Measurements from ENCODE around the gene PIKFYVE.
"Not testable (repeated sequence)": the region's sequence is repeated elsewhere in the genome, so short reads cannot be mapped to it uniquely, and the experiment has no call there.

PIKFYVE gene

DNA sequence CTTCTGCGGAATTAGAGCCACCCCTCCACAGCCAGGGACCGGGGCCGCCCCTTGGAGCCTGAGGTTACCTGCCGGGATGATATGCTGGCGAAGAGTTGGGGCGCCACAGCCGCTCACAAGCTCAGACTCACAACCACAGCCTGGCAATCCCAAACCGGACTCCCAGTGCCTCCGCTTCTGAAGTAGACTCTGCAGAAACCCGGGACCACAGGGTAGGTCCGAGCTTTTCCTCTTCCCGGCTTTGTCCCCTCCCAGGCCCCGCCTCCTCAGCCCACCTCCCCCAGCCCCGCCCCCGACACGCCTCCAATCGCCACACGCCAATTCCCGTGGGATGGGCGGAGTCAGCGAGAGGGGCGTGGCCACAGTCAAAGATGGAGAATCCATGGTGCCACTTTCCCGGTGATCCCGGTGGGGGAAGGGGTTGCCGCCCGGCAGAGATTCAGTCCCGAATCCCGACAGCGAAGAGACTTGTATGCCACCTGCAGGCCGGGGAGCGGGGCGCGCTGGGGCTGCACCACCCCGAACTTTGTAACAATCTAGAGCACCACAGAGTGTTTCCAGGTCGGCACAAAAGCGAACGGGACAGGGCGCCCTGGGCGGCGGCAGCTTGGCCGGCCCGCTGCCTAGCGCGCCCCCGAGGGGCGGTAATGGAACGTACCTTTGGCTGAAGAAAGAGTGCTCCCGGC lies 11.0 kb upstream of the PIKFYVE start, which contains the start of gene IDH1:
TSS of gene IDH1 (minus strand) at position 201 of the 686 bp plus-strand sequence. CDS start 3,520 bp downstream, outside the sequence.
- in situ Hi-C loops (cut with HindIII; ENCODE audit: low sequenced_read_pairs) = no loop called here

DNA sequence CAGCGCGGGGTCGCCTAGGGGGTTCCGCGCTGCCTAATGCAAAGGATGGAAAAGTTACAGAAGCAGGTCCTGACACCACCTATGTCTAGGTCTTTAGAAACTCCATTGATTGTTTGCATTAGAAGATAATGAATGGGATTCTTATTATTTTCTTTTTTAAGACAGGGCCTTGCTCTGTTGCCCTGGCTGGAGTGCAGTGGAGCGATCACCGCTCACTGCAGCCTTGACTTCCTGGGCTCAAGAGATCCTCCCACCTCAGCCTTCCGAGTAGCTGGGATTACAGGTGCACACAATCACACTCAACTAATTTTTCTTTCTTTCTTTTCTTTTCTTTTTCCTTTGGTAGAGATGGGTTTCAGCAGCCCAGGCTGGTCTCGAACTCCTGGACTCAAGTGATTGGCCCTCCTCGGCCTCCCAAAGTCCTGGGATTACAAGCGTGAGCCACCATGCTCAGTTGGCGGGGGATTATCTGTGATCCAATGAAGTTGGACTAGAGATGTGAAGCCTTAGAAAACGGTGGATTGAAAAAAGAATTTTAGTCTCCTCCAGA lies 10.4 kb upstream of the PIKFYVE start:
- in situ Hi-C loops (cut with HindIII; ENCODE audit: low sequenced_read_pairs) = no loop called here

DNA sequence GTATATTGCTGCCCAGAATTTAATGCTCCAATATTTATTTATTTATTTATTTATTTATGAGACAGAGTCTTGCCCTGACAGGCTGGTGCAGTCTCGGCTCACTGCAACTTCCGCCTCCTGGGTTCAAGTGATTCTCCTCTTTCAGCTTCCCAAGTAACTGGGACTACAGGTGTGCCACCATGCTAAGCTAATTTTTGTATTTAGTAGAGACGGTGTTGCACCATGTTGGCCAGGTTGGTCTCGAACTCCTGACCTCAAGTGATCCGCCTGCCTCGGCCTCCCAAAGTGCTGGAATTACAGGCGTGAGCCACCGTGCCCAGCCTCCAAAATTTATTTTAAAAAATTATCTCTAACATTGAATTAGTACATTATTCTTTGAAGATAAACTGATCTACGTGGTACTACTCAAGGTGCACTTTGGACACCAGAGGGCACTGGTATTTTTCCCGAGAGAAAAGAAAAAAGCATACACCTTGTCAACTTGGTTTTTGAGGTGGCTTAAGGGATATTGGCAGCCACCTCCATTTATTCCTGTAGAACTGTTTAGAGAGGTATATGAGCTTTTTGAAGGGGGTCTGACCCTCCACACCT lies 9.8 kb upstream of the PIKFYVE start:
- in situ Hi-C loops (cut with HindIII; ENCODE audit: low sequenced_read_pairs) = no loop called here

DNA sequence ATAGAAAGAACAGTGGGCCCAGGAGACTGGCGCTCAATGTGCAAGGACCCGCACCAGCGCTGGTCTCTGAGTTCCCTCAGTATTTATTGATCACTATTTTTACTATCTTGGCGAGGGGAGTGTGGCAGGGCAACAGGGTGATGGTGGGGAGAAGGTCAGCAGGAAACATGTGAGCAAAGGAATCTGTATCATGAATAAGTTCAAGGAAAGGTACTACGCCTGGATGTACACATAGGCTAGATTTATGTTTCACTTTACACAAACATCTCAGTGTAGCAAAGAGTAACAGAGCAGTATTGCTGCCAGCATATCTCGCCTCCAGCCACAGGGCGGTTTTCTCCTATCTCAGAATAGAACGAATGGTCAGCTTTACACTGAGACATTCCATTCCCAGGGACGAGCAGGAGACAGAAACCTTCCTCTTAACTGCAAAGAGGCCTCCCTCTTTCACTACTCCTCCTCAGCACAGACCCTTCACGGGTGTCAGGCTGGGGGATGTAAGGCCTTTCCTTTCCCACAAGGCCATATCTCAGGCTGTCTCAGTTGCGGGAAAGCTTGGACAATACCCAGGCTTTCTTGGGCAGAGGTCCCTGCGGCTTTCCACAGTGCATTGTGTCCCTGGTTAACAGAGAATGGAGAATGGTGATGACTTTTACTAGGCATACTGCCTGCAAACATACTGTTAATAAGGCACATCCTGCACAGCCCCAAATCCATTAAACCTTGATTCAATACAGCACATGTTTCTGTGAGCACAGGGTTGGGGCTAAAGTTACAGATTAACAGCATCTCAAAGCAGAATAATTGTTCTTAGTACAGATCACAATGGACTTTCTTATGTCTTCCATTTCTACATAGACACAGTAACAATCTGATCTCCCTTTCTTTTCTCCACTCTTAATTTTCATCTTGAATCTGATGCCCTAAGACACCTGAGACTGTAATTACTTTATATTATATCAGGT lies 8.9 kb upstream of the PIKFYVE start:
- in situ Hi-C loops (cut with HindIII; ENCODE audit: low sequenced_read_pairs) = not testable (repeated sequence)

DNA sequence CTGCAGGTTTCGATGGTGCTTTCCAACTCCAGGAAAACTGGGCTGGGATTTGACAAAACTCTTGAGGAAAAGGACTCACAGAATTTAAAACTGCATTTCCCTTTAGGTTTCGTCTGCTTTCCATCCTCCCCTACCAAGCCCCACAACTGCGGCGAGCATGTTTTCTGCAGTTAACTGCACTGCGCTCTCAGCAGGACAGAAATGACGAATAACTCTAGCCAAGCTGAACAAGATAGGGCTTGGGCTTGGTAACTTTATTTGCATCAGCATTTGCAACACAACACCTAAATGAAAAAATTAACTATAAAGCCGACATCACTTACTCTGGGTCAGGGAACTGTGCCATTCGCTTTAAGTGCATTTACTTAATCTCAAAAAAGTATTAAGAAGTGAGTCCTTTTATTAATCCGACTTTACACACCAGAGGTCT lies 669 bp upstream of the PIKFYVE start:
- in situ Hi-C loops (cut with HindIII; ENCODE audit: low sequenced_read_pairs) = no loop called here

DNA sequence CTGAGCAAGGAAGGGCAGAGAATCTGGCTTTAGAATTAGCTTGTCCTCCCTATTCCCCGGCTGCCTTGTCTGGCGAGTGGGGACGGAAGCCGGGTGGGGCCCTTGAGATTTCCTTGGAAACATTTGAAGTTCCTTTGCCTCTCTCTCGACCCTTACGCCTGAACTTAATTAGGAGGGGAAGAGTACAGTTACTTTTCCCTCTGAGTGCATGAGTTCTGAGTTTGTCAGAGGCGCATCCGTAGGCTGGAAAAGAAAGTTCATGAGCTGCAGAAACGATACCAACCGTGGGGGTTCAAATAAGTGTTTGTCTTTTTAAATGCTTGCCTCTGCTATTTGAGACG lies 468 bp downstream of the PIKFYVE start:
- in situ Hi-C loops (cut with HindIII; ENCODE audit: low sequenced_read_pairs) = no loop called here

GRCh38 chr2:208266936-208267335 lies 881 bp downstream of the PIKFYVE start:
- in situ Hi-C loops (cut with HindIII; ENCODE audit: low sequenced_read_pairs) = no loop called here

GRCh38 chr2:208267526-208267925 lies 1.5 kb downstream of the PIKFYVE start:
- in situ Hi-C loops (cut with HindIII; ENCODE audit: low sequenced_read_pairs) = not testable (repeated sequence)

DNA sequence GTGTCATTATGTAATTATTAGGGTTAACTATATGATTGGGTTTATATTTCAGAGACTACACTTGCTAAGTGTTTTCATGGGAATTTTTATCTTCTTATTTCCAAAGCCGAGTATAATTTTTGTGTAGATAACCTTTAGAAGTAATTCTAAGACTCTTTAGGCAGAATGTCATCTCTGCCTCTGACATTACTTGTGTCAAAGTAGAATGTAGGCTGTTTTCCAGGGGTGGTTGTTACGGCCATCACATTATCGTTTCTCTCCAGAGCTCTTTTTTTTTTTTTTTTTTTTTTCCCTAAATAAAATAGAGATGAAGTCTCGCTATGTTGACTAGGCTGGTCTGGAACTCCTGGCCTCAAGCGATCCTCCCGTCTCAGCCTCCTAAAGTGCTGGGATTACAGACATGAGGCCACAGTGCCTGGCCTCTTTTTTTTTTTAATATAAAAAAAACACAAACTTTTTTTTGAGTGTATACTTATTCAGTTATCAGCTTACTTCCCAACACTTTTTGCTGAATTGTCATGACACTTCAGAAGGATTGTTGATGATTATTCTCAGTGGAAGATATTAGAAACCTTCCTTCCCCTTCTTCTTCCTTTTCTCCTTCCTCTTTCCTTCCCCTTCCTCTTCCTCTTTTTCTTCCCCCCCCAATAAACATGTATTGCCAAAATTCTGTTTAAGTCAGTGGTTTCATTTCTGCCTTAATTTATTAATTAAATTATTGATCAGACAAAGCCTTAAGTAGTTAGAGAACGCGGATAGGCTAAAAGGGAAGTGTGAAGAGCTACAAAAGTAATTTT lies 2.3 kb downstream of the PIKFYVE start:
- in situ Hi-C loops (cut with HindIII; ENCODE audit: low sequenced_read_pairs) = no loop called here

DNA sequence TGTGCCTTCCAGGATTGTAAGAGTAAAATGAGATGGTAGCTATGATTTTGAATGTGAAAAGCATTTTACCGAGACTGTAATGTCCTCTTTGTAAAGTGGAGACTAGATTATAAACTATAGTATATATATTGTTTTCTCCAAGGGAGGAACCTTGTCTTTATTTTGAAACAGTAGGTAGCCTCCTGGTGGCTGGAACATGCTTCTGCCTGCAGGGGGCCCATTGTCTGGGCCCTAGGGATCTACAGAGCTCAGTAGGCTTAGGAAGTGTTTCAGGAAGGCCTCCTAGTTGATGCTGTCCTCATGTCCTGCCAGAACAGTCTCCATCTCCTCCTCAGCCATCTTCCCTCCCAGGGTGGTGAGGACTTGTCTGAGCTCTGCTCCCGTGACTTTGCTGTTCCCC lies 3.0 kb downstream of the PIKFYVE start:
- in situ Hi-C loops (cut with HindIII; ENCODE audit: low sequenced_read_pairs) = no loop called here

- in situ Hi-C loops (cut with HindIII; ENCODE audit: low sequenced_read_pairs) = no loop called here
Observed at GRCh38 chr2:208274748-208275147, 8.7 kb downstream of the PIKFYVE start.

DNA sequence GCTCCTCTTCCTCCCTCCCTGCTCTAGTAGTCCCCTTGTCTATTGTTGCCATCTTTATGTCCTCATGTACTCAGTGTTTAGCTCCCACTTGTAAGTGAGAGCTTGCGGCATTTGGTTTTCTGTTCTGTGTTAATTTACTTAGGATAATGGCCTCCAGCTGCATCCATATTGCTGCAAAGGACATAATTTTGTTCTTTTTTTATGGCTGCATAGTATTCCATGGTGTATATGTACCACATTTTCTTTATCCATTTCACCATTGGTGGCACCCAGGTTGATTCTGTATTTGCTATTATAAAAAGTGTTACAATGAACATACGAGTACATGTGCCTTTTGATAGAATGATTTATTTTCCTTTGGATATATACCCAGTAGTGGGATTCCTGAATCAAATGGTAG lies 12.5 kb downstream of the PIKFYVE start:
- in situ Hi-C loops (cut with HindIII; ENCODE audit: low sequenced_read_pairs) = no loop called here

- in situ Hi-C loops (cut with HindIII; ENCODE audit: low sequenced_read_pairs) = no loop called here
Observed at GRCh38 chr2:208279236-208279635, 13.2 kb downstream of the PIKFYVE start.

DNA sequence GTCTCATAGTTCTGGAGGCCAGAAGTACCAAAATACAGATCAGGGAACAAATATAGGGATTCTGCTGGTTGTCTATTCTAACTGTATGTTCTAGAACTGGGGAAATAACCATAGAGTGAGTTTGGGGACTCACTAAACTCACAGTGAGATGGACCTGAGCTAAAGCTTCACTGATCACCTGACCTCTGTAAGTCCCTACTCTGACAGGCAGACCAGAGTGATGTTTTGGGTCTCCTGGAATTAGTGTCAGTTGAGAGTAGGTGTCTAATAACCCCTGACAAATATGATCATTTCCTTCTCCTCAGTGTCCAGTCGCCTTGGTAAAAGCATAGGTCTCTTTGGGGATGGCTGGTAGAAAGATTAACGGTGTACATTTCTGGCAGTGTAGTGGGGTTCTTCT lies 14.2 kb downstream of the PIKFYVE start:
- in situ Hi-C loops (cut with HindIII; ENCODE audit: low sequenced_read_pairs) = no loop called here

GRCh38 chr2:208280933-208281332 lies 14.9 kb downstream of the PIKFYVE start:
- in situ Hi-C loops (cut with HindIII; ENCODE audit: low sequenced_read_pairs) = no loop called here

- in situ Hi-C loops (cut with HindIII; ENCODE audit: low sequenced_read_pairs) = no loop called here
Observed at GRCh38 chr2:208285853-208286252, 19.8 kb downstream of the PIKFYVE start.

GRCh38 chr2:208294482-208295024 lies 28.5 kb downstream of the PIKFYVE start:
- in situ Hi-C loops (cut with HindIII; ENCODE audit: low sequenced_read_pairs) = no loop called here

DNA sequence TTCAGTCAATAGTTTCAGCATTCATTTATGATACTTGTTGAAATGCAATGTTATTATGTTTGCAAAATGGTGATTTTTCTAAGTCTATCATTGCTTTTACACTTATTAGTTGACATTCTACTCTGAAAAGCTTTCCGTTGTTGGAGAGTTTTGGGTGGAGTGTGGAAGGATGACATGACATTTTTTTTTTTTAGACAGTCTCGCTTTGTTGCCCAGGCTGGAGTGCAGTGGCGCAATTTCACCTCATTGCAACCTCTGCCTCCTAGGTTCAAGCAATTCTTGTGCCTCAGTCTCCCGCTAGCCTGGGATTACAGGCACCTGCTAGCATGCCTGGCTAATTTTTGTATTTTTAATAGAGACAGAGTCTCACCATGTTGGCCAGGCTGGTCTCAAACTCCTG lies 29.8 kb downstream of the PIKFYVE start:
- in situ Hi-C loops (cut with HindIII; ENCODE audit: low sequenced_read_pairs) = no loop called here

- in situ Hi-C loops (cut with HindIII; ENCODE audit: low sequenced_read_pairs) = no loop called here
Observed at GRCh38 chr2:208296610-208297009, 30.6 kb downstream of the PIKFYVE start.

DNA sequence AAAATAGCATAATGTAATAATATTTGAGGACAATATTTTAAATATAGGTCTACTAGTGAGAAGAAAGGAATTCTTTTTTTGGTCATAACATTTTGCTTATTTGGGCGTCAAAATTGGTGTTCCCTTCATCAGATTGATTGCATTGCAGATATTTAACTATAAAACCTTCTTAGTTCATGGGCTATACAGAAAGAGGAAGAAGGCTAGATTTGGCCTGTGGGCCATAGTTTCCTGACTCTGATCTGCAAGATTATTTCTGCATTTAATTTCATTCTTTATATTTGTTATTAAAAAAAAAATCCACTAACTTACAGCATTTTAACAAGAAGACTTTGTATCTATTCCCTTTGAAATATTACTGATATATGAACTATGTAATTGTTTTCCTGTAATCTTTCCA lies 31.9 kb downstream of the PIKFYVE start:
- in situ Hi-C loops (cut with HindIII; ENCODE audit: low sequenced_read_pairs) = no loop called here

All from endothelial cell of hepatic sinusoid (primary cell).